Neural cell (in vitro differentiated cells): Measurements from ENCODE around the gene NFKBIZ. TPM values are rescaled to one million over a fixed set of nuclear protein-coding genes. Genes with fewer than 3 reads are reported as not detected.

Experiments
- H2AFZ ChIP-seq: fragments of 200-600, 300-800 bp; sonication (generic), shearing (Covaris generic); 2 replicates; pipeline ENCODE4 v1.6.0; 2014; ENCODE audit warnings: low read depth, mild to moderate bottlenecking, antibody characterized with exemption, low read length, moderate library complexity
- H3F3A ChIP-seq: fragments of 200-600 bp; shearing (Covaris generic); 2 replicates; pipeline ENCODE4 v1.6.1; 2016; ENCODE audit warnings: mild to moderate bottlenecking, moderate library complexity, mixed read lengths, antibody characterized with exemption, low read length; ENCODE audit not compliant: insufficient read depth, poor library complexity, severe bottlenecking
- H3K27ac ChIP-seq: fragments of 200-600, 300-800 bp; sonication (generic), shearing (Covaris generic); 2 replicates; pipeline ENCODE4 v1.5.1; 2014; ENCODE audit warnings: mild to moderate bottlenecking, low read length, moderate library complexity
- H3K27me3 ChIP-seq: fragments of 300-800, 200-600 bp; sonication (generic), shearing (Covaris generic); 2 replicates; pipeline ENCODE4 v1.6.0; 2014; ENCODE audit warnings: mild to moderate bottlenecking, low read depth, low read length, moderate library complexity; ENCODE audit not compliant: insufficient read depth
- H3K36me3 ChIP-seq: fragments of 300-800, 200-600 bp; sonication (generic), shearing (Covaris generic); 2 replicates; pipeline ENCODE4 v1.5.1; 2014; ENCODE audit warnings: mild to moderate bottlenecking, antibody characterized with exemption, low read length, moderate library complexity; ENCODE audit not compliant: insufficient read depth
- H3K4me2 ChIP-seq: fragments of 300-800, 200-600 bp; sonication (generic), shearing (Covaris generic); 2 replicates; pipeline ENCODE4 v1.6.0; 2014; ENCODE audit warnings: mild to moderate bottlenecking, low read length
- H3K4me3 ChIP-seq: fragments of 300-800, 200-600 bp; sonication (generic), shearing (Covaris generic); 2 replicates; pipeline ENCODE4 v1.5.1; 2014; ENCODE audit warnings: mild to moderate bottlenecking, low read length, moderate library complexity
- H3K79me2 ChIP-seq: fragments of 200-600 bp; shearing (Covaris generic); replicated peaks from 2 replicates; pipeline ENCODE4 v1.6.0; 2014; ENCODE audit warnings: mild to moderate bottlenecking, low read length, moderate library complexity; ENCODE audit not compliant: insufficient read depth
- H3K9ac ChIP-seq: fragments of 300-800, 200-600 bp; sonication (generic), shearing (Covaris generic); 2 replicates; pipeline ENCODE4 v1.6.1; 2016; ENCODE audit warnings: mild to moderate bottlenecking, low read length, mixed read lengths
- H3K9me2 ChIP-seq: fragments of 200-600 bp; shearing (Covaris generic); 2 replicates; pipeline ENCODE4 v1.6.1; 2016; ENCODE audit warnings: mild to moderate bottlenecking, low read length, mixed read lengths; ENCODE audit not compliant: insufficient read depth
- H3K9me3 ChIP-seq: fragments of 200-600, 300-800 bp; sonication (generic), shearing (Covaris generic); 2 replicates; pipeline ENCODE4 v1.6.1; 2016; ENCODE audit warnings: mild to moderate bottlenecking, mixed run types, low read length, moderate library complexity, mixed read lengths
- H4K20me1 ChIP-seq: fragments of 200-600 bp; shearing (Covaris generic); 2 replicates; pipeline ENCODE4 v1.6.1; 2016; ENCODE audit warnings: mild to moderate bottlenecking, mixed run types; ENCODE audit not compliant: insufficient read depth
- EP300 ChIP-seq: fragments of 450-650 bp; conservative IDR thresholded peaks from 2 replicates; pipeline ENCODE4 v1.6.1; 2014; ENCODE audit warnings: antibody characterized with exemption, mild to moderate bottlenecking, moderate library complexity; ENCODE audit not compliant: poor library complexity, severe bottlenecking
- EZH2 ChIP-seq: fragments of 200-600, 300-800 bp; shearing (Covaris generic), sonication (generic); IDR thresholded peaks from 2 replicates; pipeline ENCODE4 v1.6.1; 2014; ENCODE audit warnings: antibody characterized with exemption, low read length, borderline replicate concordance, mild to moderate bottlenecking; ENCODE audit not compliant: insufficient read depth, poor library complexity, severe bottlenecking
- MXI1 ChIP-seq: fragments of 450-650 bp; conservative IDR thresholded peaks from 2 replicates; pipeline ENCODE4 v1.6.1; 2014; ENCODE audit warnings: antibody characterized with exemption, mild to moderate bottlenecking; ENCODE audit not compliant: poor library complexity, severe bottlenecking
- POLR2AphosphoS5 ChIP-seq: IDR thresholded peaks from 2 replicates; pipeline ENCODE4 v1.6.1; 2012
- RAD21 ChIP-seq: fragments of 450-650 bp; conservative IDR thresholded peaks from 2 replicates; pipeline ENCODE4 v1.6.1; 2014; ENCODE audit warnings: antibody characterized with exemption, mild to moderate bottlenecking, moderate library complexity
- SMC3 ChIP-seq: fragments of 450-650 bp; conservative IDR thresholded peaks from 2 replicates; pipeline ENCODE4 v1.6.1; 2014; ENCODE audit warnings: antibody characterized with exemption, mild to moderate bottlenecking, moderate library complexity; ENCODE audit not compliant: poor library complexity
- TAF1 ChIP-seq: IDR thresholded peaks from 2 replicates; pipeline ENCODE4 v1.6.1; 2012; ENCODE audit warnings: low read depth
- polyA plus RNA-seq: library from polyadenylated mRNA; depleted of rRNA; stranded (reverse); fragments of >200 nt; gene quantifications from 2 replicates; pipeline ENCODE4 v1.2.3, GENCODE V29; 2014
- TF ChIP-seq, protein P1 (sequence below): fragments of 450-650 bp; IDR thresholded peaks from 2 replicates; pipeline ENCODE4 v1.5.1; 2014; ENCODE audit warnings: antibody characterized with exemption, mild to moderate bottlenecking, moderate library complexity; ENCODE audit not compliant: poor library complexity, severe bottlenecking
- TF ChIP-seq, protein P2 (sequence below): IDR thresholded peaks from 2 replicates; pipeline ENCODE4 v1.6.1; 2012; ENCODE audit warnings: borderline replicate concordance

Gene NFKBIZ
- polyA plus RNA-seq, 1 donor from 2014 or later, result 0.84 TPM

DNA sequence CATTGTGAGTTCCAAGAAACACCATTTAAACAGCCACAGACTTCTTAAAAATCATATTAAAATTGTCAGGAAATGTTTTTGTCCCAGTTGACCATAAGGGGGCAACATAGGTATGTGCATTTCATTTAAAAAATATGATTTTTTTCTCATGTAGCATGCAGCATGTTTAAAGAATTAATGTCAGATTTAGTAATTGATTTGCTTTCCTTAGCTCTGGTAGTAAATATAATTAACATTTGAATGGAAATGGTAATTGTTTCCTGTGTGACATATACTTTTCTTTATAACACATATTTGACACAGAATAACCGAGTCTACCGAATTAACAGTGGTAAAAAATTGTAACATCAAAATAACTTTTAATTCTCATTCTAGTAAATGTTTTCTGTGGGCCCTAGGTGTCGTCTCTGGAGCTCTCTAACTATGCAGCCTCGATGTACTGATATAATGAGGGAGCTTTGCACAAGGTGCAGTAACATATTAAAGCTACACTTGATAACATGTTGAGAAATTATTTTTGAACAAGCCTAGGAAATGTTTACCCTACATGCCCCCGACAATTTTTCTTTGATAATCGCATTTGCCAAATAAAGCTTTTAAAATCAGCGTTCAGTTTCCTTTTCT lies 35.4 kb upstream of the NFKBIZ start:
- H3K4me2 ChIP-seq, result no peak overlapping the region
- no peaks in the 10 kb centered on the region for H3F3A ChIP-seq
- no peak overlapping the region for H3K4me3 ChIP-seq
- H3K9me2 ChIP-seq, result no peaks in the 10 kb centered on the region
- TF ChIP-seq TAF1 (no peak), POLR2AphosphoS5 (no peak), SMC3 (peak; percentile 78), RAD21 (peak; percentile 74), EP300 (no peak), MXI1 (no peak)
- TF ChIP-seq, protein P1, sequence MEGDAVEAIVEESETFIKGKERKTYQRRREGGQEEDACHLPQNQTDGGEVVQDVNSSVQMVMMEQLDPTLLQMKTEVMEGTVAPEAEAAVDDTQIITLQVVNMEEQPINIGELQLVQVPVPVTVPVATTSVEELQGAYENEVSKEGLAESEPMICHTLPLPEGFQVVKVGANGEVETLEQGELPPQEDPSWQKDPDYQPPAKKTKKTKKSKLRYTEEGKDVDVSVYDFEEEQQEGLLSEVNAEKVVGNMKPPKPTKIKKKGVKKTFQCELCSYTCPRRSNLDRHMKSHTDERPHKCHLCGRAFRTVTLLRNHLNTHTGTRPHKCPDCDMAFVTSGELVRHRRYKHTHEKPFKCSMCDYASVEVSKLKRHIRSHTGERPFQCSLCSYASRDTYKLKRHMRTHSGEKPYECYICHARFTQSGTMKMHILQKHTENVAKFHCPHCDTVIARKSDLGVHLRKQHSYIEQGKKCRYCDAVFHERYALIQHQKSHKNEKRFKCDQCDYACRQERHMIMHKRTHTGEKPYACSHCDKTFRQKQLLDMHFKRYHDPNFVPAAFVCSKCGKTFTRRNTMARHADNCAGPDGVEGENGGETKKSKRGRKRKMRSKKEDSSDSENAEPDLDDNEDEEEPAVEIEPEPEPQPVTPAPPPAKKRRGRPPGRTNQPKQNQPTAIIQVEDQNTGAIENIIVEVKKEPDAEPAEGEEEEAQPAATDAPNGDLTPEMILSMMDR, result peak; percentile 72
- H3K9ac ChIP-seq, result no peak overlapping the region
- no peak overlapping the region for H3K27ac ChIP-seq
- H3K9me3 ChIP-seq, result no peaks in the 10 kb centered on the region
- no peaks in the 10 kb centered on the region for H3K27me3 ChIP-seq
- H3K36me3 ChIP-seq, result no peaks in the 10 kb centered on the region
- H4K20me1 ChIP-seq, result no peaks in the 10 kb centered on the region
- H2AFZ ChIP-seq, result no peak overlapping the region
- no peaks in the 10 kb centered on the region for H3K79me2 ChIP-seq

DNA sequence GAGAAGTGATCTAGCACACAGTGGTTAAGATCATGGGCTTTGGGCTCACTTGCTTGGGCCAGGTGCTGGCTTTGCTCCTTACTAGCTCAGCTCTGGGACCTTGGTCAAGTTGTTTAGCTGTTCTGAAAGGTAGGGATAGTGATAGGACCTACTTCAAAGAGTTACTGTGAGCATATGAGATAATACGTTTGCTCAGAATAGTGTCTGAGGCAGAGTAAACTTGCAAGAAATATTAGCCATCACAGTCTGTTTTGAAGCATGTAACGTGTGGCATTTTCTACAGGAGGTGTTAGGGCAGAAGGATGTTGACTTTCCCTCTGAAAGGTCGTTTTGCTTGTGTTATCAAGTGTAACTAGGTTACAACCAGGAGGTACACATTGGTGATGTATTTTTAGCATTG lies 34.5 kb upstream of the NFKBIZ start:
- H3K36me3 ChIP-seq, result no peaks in the 10 kb centered on the region
- no peak overlapping the region for H3K27ac ChIP-seq
- no peak overlapping the region for H3K9ac ChIP-seq

DNA sequence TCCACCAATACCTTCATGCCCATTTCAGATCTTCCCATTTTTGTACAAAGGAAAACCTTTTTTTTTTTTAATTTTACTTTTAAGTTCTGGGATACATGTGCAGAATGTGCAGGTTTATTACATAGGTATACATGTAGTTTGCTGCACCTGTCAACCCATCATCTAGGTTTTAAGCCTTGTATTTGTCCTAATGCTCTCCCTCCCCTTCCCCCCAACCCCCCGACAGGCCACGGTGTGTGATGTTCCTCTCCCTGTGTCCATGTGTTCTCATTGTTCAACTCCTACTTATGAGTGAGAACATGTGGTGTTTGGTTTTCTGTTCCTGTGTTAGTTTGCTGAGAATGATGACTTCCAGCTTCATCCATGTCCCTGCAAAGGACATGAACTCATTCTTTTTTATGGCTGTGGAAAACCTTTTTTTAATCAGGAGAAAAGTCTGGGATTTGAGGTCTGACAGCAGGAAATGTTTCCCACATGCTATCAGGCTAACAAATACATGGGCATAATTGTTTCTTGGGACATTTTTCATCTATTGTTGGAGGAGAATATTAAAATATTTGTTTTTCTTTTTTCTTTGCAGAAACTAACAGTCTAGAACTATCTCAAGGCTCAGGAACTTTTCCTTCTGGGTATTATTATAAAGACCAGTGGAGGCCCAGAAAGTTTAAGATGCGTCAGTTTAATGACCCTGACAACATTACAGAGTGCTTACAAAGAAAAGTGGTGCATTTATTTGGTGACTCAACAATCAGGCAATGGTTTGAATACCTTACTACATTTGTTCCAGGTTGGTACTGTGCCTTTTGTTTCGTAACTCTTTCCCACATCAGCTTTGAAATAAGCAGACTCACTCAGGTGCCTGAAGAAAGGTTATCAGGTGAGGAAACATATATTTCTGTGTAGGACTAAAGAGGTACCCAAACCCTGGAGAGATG lies 32.8 kb upstream of the NFKBIZ start:
- Histone ChIP-seq H3K9ac (no peak overlapping the region), H3K27me3 (no peaks in the 10 kb centered on the region), H3K9me2 (no peaks in the 10 kb centered on the region), H3K4me2 (no peak overlapping the region), H3K9me3 (no peaks in the 10 kb centered on the region), H4K20me1 (no peaks in the 10 kb centered on the region), H3K79me2 (no peaks in the 10 kb centered on the region), H3K4me3 (no peak overlapping the region), H2AFZ (no peak overlapping the region), H3K36me3 (peaks cover 1% of the 10 kb centered on the region), H3F3A (no peaks in the 10 kb centered on the region), H3K27ac (no peak overlapping the region)
- no peak for TF ChIP-seq POLR2AphosphoS5
- no peak for TF ChIP-seq MXI1
- TF ChIP-seq, protein P2, sequence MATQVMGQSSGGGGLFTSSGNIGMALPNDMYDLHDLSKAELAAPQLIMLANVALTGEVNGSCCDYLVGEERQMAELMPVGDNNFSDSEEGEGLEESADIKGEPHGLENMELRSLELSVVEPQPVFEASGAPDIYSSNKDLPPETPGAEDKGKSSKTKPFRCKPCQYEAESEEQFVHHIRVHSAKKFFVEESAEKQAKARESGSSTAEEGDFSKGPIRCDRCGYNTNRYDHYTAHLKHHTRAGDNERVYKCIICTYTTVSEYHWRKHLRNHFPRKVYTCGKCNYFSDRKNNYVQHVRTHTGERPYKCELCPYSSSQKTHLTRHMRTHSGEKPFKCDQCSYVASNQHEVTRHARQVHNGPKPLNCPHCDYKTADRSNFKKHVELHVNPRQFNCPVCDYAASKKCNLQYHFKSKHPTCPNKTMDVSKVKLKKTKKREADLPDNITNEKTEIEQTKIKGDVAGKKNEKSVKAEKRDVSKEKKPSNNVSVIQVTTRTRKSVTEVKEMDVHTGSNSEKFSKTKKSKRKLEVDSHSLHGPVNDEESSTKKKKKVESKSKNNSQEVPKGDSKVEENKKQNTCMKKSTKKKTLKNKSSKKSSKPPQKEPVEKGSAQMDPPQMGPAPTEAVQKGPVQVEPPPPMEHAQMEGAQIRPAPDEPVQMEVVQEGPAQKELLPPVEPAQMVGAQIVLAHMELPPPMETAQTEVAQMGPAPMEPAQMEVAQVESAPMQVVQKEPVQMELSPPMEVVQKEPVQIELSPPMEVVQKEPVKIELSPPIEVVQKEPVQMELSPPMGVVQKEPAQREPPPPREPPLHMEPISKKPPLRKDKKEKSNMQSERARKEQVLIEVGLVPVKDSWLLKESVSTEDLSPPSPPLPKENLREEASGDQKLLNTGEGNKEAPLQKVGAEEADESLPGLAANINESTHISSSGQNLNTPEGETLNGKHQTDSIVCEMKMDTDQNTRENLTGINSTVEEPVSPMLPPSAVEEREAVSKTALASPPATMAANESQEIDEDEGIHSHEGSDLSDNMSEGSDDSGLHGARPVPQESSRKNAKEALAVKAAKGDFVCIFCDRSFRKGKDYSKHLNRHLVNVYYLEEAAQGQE, result no peak
- TF ChIP-seq EP300, result no peak
- no peak for TF ChIP-seq SMC3
- no peak for TF ChIP-seq TAF1
- no peak for TF ChIP-seq RAD21
- no peak for TF ChIP-seq EZH2
- TF ChIP-seq, protein P1, result no peak

More for the DNA sequence above, 34.5 kb upstream of the NFKBIZ start:
- H2AFZ ChIP-seq, result no peak overlapping the region
- no peaks in the 10 kb centered on the region for H3K27me3 ChIP-seq
- H3K4me2 ChIP-seq, result no peak overlapping the region
- no peaks in the 10 kb centered on the region for H3K9me2 ChIP-seq
- H4K20me1 ChIP-seq, result no peaks in the 10 kb centered on the region
- no peaks in the 10 kb centered on the region for H3F3A ChIP-seq
- H3K9me3 ChIP-seq, result no peaks in the 10 kb centered on the region
- no peak overlapping the region for H3K4me3 ChIP-seq
- H3K79me2 ChIP-seq, result no peaks in the 10 kb centered on the region
- no peak for TF ChIP-seq SMC3
- TF ChIP-seq EZH2, result no peak
